Keratinocyte (primary cell): ENCODE data around the gene LIPF. TPM values are rescaled to one million over a fixed set of nuclear protein-coding genes. Genes with fewer than 3 reads are reported as not detected.

ENCODE experiments used
- DNase-seq: peaks from one replicate; pipeline ENCODE4 v3.0.0-alpha.2; 2011; ENCODE audit warnings: low read depth, missing footprints, low spot score
- FAIRE-seq: peaks from 2 replicates; lab custom pipeline; 2011; peaks lifted over from hg19 to GRCh38; lab: Jason Lieb, UNC
- H2AFZ ChIP-seq: 2 replicates; pipeline ENCODE4 v1.6.0; 2012; ENCODE audit warnings: low read length, control low read depth, inconsistent platforms; ENCODE audit not compliant: control insufficient read depth
- H3K27ac ChIP-seq: 2 replicates; pipeline ENCODE4 v1.5.1; 2011; ENCODE audit warnings: low read length; ENCODE audit not compliant: control insufficient read depth, insufficient read depth
- H3K27me3 ChIP-seq: 3 replicates; pipeline ENCODE4 v1.6.0; 2011; ENCODE audit warnings: low read length; ENCODE audit not compliant: control insufficient read depth, insufficient read depth; ENCODE audit errors: extremely low read depth
- H3K36me3 ChIP-seq, 2 experiments: 2 replicates in 1 of 2; 3 replicates in 1 of 2; pipeline ENCODE4 v1.5.1; 2011; ENCODE audit warnings: low read length in 2 of 2, mild to moderate bottlenecking in 1 of 2; ENCODE audit not compliant: control insufficient read depth in 2 of 2, insufficient read depth in 2 of 2; ENCODE audit errors: extremely low read depth in 1 of 2
- H3K4me1 ChIP-seq: 3 replicates; pipeline ENCODE4 v1.5.1; 2011; ENCODE audit warnings: low read length; ENCODE audit not compliant: control insufficient read depth, insufficient read depth; ENCODE audit errors: extremely low read depth
- H3K4me2 ChIP-seq: 3 replicates; pipeline ENCODE4 v1.6.0; 2011; ENCODE audit warnings: low read depth, low read length; ENCODE audit not compliant: control insufficient read depth, insufficient read depth; ENCODE audit errors: extremely low read depth
- H3K4me3 ChIP-seq, 3 experiments: fragments of 200-600 bp in 1 of 3; sonication (generic) in 1 of 3; 2 replicates in 2 of 3; 3 replicates in 1 of 3; pipeline ENCODE4 v1.5.1; 2011 to 2016; ENCODE audit warnings: low read length in 3 of 3, mild to moderate bottlenecking in 3 of 3, control low read depth in 2 of 3, inconsistent platforms in 1 of 3, low read depth in 1 of 3, mixed read lengths in 1 of 3, mixed run types in 1 of 3, moderate library complexity in 1 of 3; ENCODE audit not compliant: control insufficient read depth in 2 of 3, insufficient read depth in 2 of 3; ENCODE audit errors: extremely low read depth in 1 of 3
- H3K79me2 ChIP-seq: 2 replicates; pipeline ENCODE4 v1.6.0; 2012; ENCODE audit warnings: low read length; ENCODE audit not compliant: control insufficient read depth, insufficient read depth
- H3K9ac ChIP-seq: 3 replicates; pipeline ENCODE4 v1.6.0; 2011; ENCODE audit warnings: low read length; ENCODE audit not compliant: control insufficient read depth, insufficient read depth; ENCODE audit errors: extremely low read depth
- H3K9me1 ChIP-seq: 3 replicates; pipeline ENCODE4 v1.6.0; 2011; ENCODE audit warnings: low read length; ENCODE audit not compliant: control insufficient read depth, insufficient read depth; ENCODE audit errors: extremely low read depth
- H3K9me3 ChIP-seq: 2 replicates; pipeline ENCODE4 v1.5.1; 2012; ENCODE audit warnings: low read depth, low read length; ENCODE audit not compliant: control insufficient read depth
- H4K20me1 ChIP-seq: 3 replicates; pipeline ENCODE4 v1.6.0; 2011; ENCODE audit warnings: low read length; ENCODE audit not compliant: control insufficient read depth, insufficient read depth; ENCODE audit errors: extremely low read depth
- CTCF ChIP-seq, 3 experiments: IDR thresholded peaks in 1 of 3; conservative IDR thresholded peaks in 1 of 3; optimal IDR thresholded peaks in 1 of 3; 2 replicates in 2 of 3; 3 replicates in 1 of 3; pipeline versions ENCODE3 to v1.5.1; 2011; ENCODE audit warnings: low read length in 3 of 3, mild to moderate bottlenecking in 3 of 3, moderate library complexity in 2 of 3, control low read depth in 1 of 3, inconsistent platforms in 1 of 3; ENCODE audit not compliant: insufficient read depth in 2 of 3; ENCODE audit errors: extremely low read depth in 1 of 3
- EZH2 ChIP-seq: IDR thresholded peaks from one replicate; pipeline ENCODE4 v1.6.1; 2012; ENCODE audit warnings: inconsistent platforms, mild to moderate bottlenecking, low read length, moderate library complexity
- dilution Hi-C: fragments of 300-500 bp; cut with MboI; formaldehyde crosslinking; loops from one replicate; pipeline ENCODE4 v1.7.0; 2020; ENCODE audit warnings: low sequenced_read_pairs; ENCODE audit not compliant: extremely low pct_ligation_motif_present
- polyA plus RNA-seq, 5 experiments: library from polyadenylated mRNA; depleted of rRNA in 3 of 5; stranded (reverse) in 3 of 5; stranded (forward) in 1 of 5; unstranded in 1 of 5; fragments of >200 nt; gene quantifications; 1 replicate in 1 of 5; 2 replicates in 3 of 5; 3 replicates in 1 of 5; pipeline versions ENCODE4 v1.2.1 to v1.2.3, GENCODE V29; 2011 to 2012; ENCODE audit warnings: missing spikeins in 2 of 5, low read depth in 1 of 5, low replicate concordance in 1 of 5

Gene LIPF
- polyA plus RNA-seq, 1 donor (not counting 4 experiments of a cell fraction or from before 2014, with no cell fraction given), result not detected

GRCh38 chr10:88647061-88647615 is 17.1 kb upstream of the LIPF start:
- H3K4me1 ChIP-seq, result peaks cover 12% of the 10 kb centered on the region
- no peak overlapping the region for H2AFZ ChIP-seq
- H3K36me3 ChIP-seq, result no peaks in the 10 kb centered on the region
- no peaks in the 10 kb centered on the region for H4K20me1 ChIP-seq
- no peaks in the 10 kb centered on the region for H3K79me2 ChIP-seq
- H3K4me3 ChIP-seq, result no peak overlapping the region
- H3K27ac ChIP-seq, result no peak overlapping the region
- no peak overlapping the region for H3K4me2 ChIP-seq
- no peak overlapping the region for H3K9ac ChIP-seq
- no peaks in the 10 kb centered on the region for H3K27me3 ChIP-seq
- no peak for DNase-seq
- H3K9me1 ChIP-seq, result no peaks in the 10 kb centered on the region
- no peak for TF ChIP-seq EZH2
- TF ChIP-seq CTCF (optimal IDR thresholded peaks at IDR 0.05 in 1 of 3, IDR thresholded peaks at IDR 0.05 in 1 of 3, conservative IDR thresholded peaks at IDR 0.05 in 1 of 3; ENCODE audit: extremely low read depth in 1 of 3, insufficient read depth in 2 of 3, low read length in 3 of 3), result no peak
- dilution Hi-C loops, result no loop called here
- FAIRE-seq, result no peak
- no peaks in the 10 kb centered on the region for H3K9me3 ChIP-seq

- no peaks in the 10 kb centered on the region for H3K79me2 ChIP-seq
- H3K4me2 ChIP-seq, result peak overlapping the region; percentile 48
- H3K9me1 ChIP-seq, result no peaks in the 10 kb centered on the region
- no peaks in the 10 kb centered on the region for H3K27me3 ChIP-seq
- H2AFZ ChIP-seq, result no peak overlapping the region
- no peak for DNase-seq
- H3K36me3 ChIP-seq, result no peaks in the 10 kb centered on the region
- no peak for TF ChIP-seq EZH2
- TF ChIP-seq CTCF (optimal IDR thresholded peaks at IDR 0.05 in 1 of 3, IDR thresholded peaks at IDR 0.05 in 1 of 3, conservative IDR thresholded peaks at IDR 0.05 in 1 of 3; ENCODE audit: extremely low read depth in 1 of 3, insufficient read depth in 2 of 3, low read length in 3 of 3), result no peak
- FAIRE-seq, result peak; percentile 49
- H4K20me1 ChIP-seq, result no peaks in the 10 kb centered on the region
- dilution Hi-C loops, result no loop called here
- no peak overlapping the region for H3K9ac ChIP-seq
- no peaks in the 10 kb centered on the region for H3K9me3 ChIP-seq
- H3K4me3 ChIP-seq, result no peak overlapping the region
- H3K27ac ChIP-seq, result peak overlapping the region; percentile 19
- H3K4me1 ChIP-seq, result peaks cover 7% of the 10 kb centered on the region
These were observed 13.1 kb upstream of the LIPF start for GRCh38 chr10:88651101-88651551.
